Endothelial cell (in vitro differentiated cells): ENCODE results near the gene TRIM25. TPM values are rescaled to one million over a fixed set of nuclear protein-coding genes. Genes with fewer than 3 reads are reported as not detected.

Experiments used
- DNase-seq: peaks from one replicate; pipeline ENCODE4 v3.0.0; 2021; ENCODE audit warnings: low spot score
- H3K27ac Mint-ChIP-seq: one replicate; pipeline ENCODE4 v1.8.0; 2021; ENCODE audit warnings: mixed read lengths, inconsistent platforms; ENCODE audit not compliant: unreplicated experiment
- H3K27me3 Mint-ChIP-seq: one replicate; pipeline ENCODE4 v1.8.0; 2021; ENCODE audit warnings: mild to moderate bottlenecking, moderate library complexity, mixed read lengths, inconsistent platforms; ENCODE audit not compliant: unreplicated experiment
- H3K36me3 Mint-ChIP-seq: one replicate; pipeline ENCODE4 v1.8.0; 2021; ENCODE audit warnings: mild to moderate bottlenecking, low read depth, mixed read lengths, inconsistent platforms; ENCODE audit not compliant: unreplicated experiment
- H3K4me1 Mint-ChIP-seq: one replicate; pipeline ENCODE4 v1.8.0; 2021; ENCODE audit warnings: mild to moderate bottlenecking, mixed read lengths, inconsistent platforms; ENCODE audit not compliant: unreplicated experiment
- H3K4me3 Mint-ChIP-seq: one replicate; pipeline ENCODE4 v1.8.0; 2021; ENCODE audit warnings: mild to moderate bottlenecking, mixed read lengths, inconsistent platforms; ENCODE audit not compliant: unreplicated experiment
- H3K9me3 Mint-ChIP-seq: one replicate; pipeline ENCODE4 v1.8.0; 2021; ENCODE audit warnings: mixed read lengths, inconsistent platforms; ENCODE audit not compliant: unreplicated experiment
- CTCF ChIP-seq: fragments of 200-600 bp; sonication (generic); IDR thresholded peaks from one replicate; pipeline ENCODE4 v1.5.0; 2021; ENCODE audit warnings: antibody characterized with exemption; ENCODE audit not compliant: unreplicated experiment
- total RNA-seq: library from RNA; stranded (reverse); fragmentation: NEBNext Ultra II Directional; extraction: Animal tissue kit (Norgen Biotek cat#: 25700); gene quantifications from one replicate; pipeline ENCODE4 v1.2.1, GENCODE V29; 2021; ENCODE audit not compliant: unreplicated experiment

The TRIM25 gene
- total RNA-seq, 1 donor from 2014 or later, result 13.8 TPM

DNA sequence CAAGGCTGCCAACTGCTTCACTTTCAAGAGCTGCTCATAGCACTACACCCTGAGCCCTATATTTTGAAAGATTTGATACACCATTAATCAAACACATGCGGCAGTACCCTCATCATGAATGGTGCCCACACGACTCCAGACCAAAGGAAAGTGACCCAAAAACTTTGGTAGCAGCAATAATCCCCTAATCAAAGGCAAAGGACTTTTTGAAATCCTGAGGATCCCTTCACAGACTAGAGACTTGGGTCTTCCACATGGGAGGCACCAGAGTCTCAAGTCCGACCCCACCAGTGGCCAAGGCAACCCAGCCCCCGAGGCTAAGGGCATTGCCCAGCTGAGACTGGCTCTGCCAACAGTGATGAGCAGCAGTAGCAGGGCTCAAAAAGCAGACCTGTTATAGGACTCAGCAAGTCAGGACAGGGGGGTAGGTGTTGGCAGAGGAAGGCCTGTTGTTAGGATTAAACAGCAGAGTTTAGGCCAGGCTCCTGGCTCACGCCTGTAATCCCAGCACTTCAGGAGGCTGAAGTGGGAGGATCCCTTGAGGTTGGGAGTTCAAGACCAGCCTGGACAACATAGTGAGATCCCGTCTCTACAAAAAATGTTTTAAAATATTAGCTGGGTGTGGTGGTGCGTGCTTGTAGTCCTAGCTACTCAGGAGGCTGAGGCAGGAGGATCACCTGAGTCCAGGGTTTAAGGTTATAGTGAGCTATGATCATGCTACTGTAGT lies 3.2 kb downstream of the TRIM25 start:
- TF ChIP-seq CTCF, result no peak
- Mint-ChIP-seq H3K27me3 (peaks cover 13% of the 10 kb centered on the region), H3K27ac (no peak overlapping the region), H3K4me3 (no peak overlapping the region), H3K4me1 (peaks cover 9% of the 10 kb centered on the region), H3K36me3 (peaks cover 3% of the 10 kb centered on the region), H3K9me3 (no peaks in the 10 kb centered on the region)
- DNase-seq, result no peak

DNA sequence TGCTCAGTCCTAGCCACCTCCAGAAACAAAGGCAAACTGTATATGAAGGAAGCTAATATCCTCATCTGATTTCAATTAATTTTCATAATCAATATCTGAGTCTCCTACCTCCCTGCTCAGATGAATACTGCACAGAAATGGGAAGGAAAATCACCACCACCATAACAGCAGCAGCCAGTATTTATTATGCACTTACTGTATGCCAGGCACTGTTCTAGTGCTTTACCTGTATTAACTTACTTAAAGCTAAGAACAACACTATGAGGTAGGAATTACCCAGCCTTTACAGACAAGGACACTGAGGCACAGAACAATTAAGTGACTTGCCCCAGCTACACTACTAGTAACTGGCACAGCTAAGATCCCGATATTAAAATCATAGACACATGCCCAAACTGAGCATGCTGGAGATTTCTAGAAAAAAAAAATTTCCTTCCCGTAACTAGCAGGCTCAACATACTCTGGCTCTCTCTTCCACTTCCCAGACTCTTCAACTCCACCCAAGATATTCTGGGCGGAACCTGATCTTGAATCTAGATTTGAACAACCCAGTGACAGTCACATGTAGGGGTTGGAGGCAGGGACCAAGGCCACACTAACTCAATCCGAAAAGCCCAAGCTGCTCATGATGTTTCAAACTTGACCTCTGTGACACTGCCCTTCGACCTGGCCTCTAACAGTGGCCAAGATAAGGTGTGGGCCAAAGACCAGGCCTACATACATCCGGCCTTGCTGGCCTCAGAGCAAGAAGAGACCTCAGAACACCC lies 3.9 kb downstream of the TRIM25 start:
- peaks cover 8% of the 10 kb centered on the region for H3K27me3 Mint-ChIP-seq
- no peaks in the 10 kb centered on the region for H3K9me3 Mint-ChIP-seq
- H3K4me1 Mint-ChIP-seq, result peaks cover 5% of the 10 kb centered on the region
- H3K27ac Mint-ChIP-seq, result no peak overlapping the region
- no peak for DNase-seq
- no peak overlapping the region for H3K4me3 Mint-ChIP-seq
- peaks cover 3% of the 10 kb centered on the region for H3K36me3 Mint-ChIP-seq
- TF ChIP-seq CTCF, result no peak

GRCh38 chr17:56908001-56908542 lies 5.8 kb downstream of the TRIM25 start:
- Mint-ChIP-seq H3K27ac (no peak overlapping the region), H3K4me3 (no peak overlapping the region), H3K27me3 (peaks cover 4% of the 10 kb centered on the region), H3K9me3 (no peaks in the 10 kb centered on the region), H3K4me1 (peaks cover 2% of the 10 kb centered on the region), H3K36me3 (peaks cover 11% of the 10 kb centered on the region)
- TF ChIP-seq CTCF, result no peak
- no peak for DNase-seq

- Mint-ChIP-seq H3K27me3 (peaks cover 4% of the 10 kb centered on the region), H3K36me3 (peaks cover 23% of the 10 kb centered on the region), H3K27ac (no peak overlapping the region), H3K4me3 (no peak overlapping the region), H3K9me3 (no peaks in the 10 kb centered on the region), H3K4me1 (no peaks in the 10 kb centered on the region)
- no peak for DNase-seq
- TF ChIP-seq CTCF, result no peak
Observed at GRCh38 chr17:56903560-56903959, 10.3 kb downstream of the TRIM25 start.

- Mint-ChIP-seq H3K27me3 (peaks cover 7% of the 10 kb centered on the region), H3K9me3 (no peaks in the 10 kb centered on the region), H3K4me3 (no peak overlapping the region), H3K36me3 (peaks cover 23% of the 10 kb centered on the region), H3K4me1 (no peaks in the 10 kb centered on the region), H3K27ac (no peak overlapping the region)
- TF ChIP-seq CTCF, result no peak
- no peak for DNase-seq
Observed at GRCh38 chr17:56902348-56902747, 11.5 kb downstream of the TRIM25 start.
